H1 (cell line): ENCODE measurements around the gene TLR5. TPM values are rescaled to one million over a fixed set of nuclear protein-coding genes. Genes with fewer than 3 reads are reported as not detected.

ENCODE experiments used
- CTCF ChIA-PET: fragments of 300-600 bp; sonication (Branson Sonifier 250); formaldehyde crosslinking; loops from one replicate; lab custom pipeline; 2021; ENCODE audit not compliant: partially characterized antibody; lab: Charles Lee
- POLR2A ChIA-PET: fragments of 300-600 bp; sonication (Branson Sonifier 250); formaldehyde crosslinking; loops from one replicate; lab custom pipeline; 2021; ENCODE audit warnings: inconsistent platforms; ENCODE audit not compliant: partially characterized antibody; lab: Charles Lee
- DNase-seq, 2 experiments: peaks; one replicate each; pipeline versions ENCODE4 v3.0.0 to v3.0.0-alpha.2; 2010 to 2022; ENCODE audit warnings: low spot score in 2 of 2, low read depth in 1 of 2, mixed read lengths in 1 of 2
- FAIRE-seq: peaks from 2 replicates; lab custom pipeline; 2011; peaks lifted over from hg19 to GRCh38; lab: Jason Lieb, UNC
- H2AFZ ChIP-seq: 2 replicates; pipeline ENCODE4 v1.8.1; 2012; ENCODE audit warnings: low read length, inconsistent platforms
- H2AK5ac ChIP-seq: 2 replicates; pipeline ENCODE4 v1.6.1; 2013; ENCODE audit warnings: low read depth, low read length
- H2BK120ac ChIP-seq: replicated peaks from 2 replicates; pipeline ENCODE3; 2013; ENCODE audit warnings: low read depth, low read length, inconsistent platforms
- H2BK12ac ChIP-seq: 2 replicates; pipeline ENCODE4 v1.6.1; 2013; ENCODE audit warnings: low read depth, low read length
- H2BK15ac ChIP-seq: 2 replicates; pipeline ENCODE4 v1.6.1; 2013; ENCODE audit warnings: low read length
- H2BK20ac ChIP-seq: 2 replicates; pipeline ENCODE4 v1.6.1; 2013; ENCODE audit warnings: low read length
- H2BK5ac ChIP-seq: 2 replicates; pipeline ENCODE4 v1.6.1; 2013; ENCODE audit warnings: low read depth, low read length
- H3K14ac ChIP-seq: 2 replicates; pipeline ENCODE4 v1.6.1; 2013; ENCODE audit warnings: inconsistent platforms; ENCODE audit not compliant: insufficient read length
- H3K18ac ChIP-seq: 2 replicates; pipeline ENCODE4 v1.6.1; 2013; ENCODE audit warnings: low read length; ENCODE audit errors: extremely low read depth
- H3K23ac ChIP-seq: 2 replicates; pipeline ENCODE4 v1.6.1; 2013; ENCODE audit warnings: inconsistent platforms; ENCODE audit not compliant: insufficient read length
- H3K23me2 ChIP-seq: 2 replicates; pipeline ENCODE4 v1.6.1; 2013; ENCODE audit warnings: low read depth, low read length
- H3K27ac ChIP-seq: 2 replicates; pipeline ENCODE4 v1.6.1; 2011; ENCODE audit warnings: low read depth, low read length, inconsistent platforms
- H3K27me3 ChIP-seq, 4 experiments: replicated peaks in 1 of 4; 1 replicate in 1 of 4; 2 replicates in 3 of 4; pipeline versions ENCODE4 v1.6.1 to v1.8.1; 2011 to 2013; ENCODE audit warnings: low read length in 3 of 4, mild to moderate bottlenecking in 3 of 4, inconsistent platforms in 2 of 4, mixed read lengths in 2 of 4, moderate library complexity in 1 of 4; ENCODE audit not compliant: control insufficient read depth in 3 of 4, insufficient read depth in 3 of 4; ENCODE audit errors: extremely low read depth in 1 of 4
- H3K36me3 ChIP-seq, 4 experiments: 2 replicates each; pipeline versions ENCODE4 v1.6.1 to v1.8.1; 2011 to 2013; ENCODE audit warnings: mild to moderate bottlenecking in 4 of 4, low read length in 3 of 4, moderate library complexity in 2 of 4, control low read depth in 1 of 4, inconsistent platforms in 1 of 4; ENCODE audit not compliant: insufficient read depth in 4 of 4, control insufficient read depth in 2 of 4
- H3K4ac ChIP-seq: replicated peaks from 2 replicates; pipeline ENCODE3; 2013; ENCODE audit warnings: low read length, low read depth, mixed read lengths, inconsistent platforms; ENCODE audit not compliant: insufficient read length
- H3K4me1 ChIP-seq, 4 experiments: replicated peaks in 1 of 4; 1 replicate in 1 of 4; 2 replicates in 3 of 4; pipeline versions ENCODE4 v1.6.1 to v1.8.1; 2011 to 2013; ENCODE audit warnings: low read length in 3 of 4, inconsistent platforms in 2 of 4, mixed read lengths in 1 of 4; ENCODE audit not compliant: insufficient read depth in 4 of 4, control insufficient read depth in 3 of 4
- H3K4me2 ChIP-seq, 2 experiments: 2 replicates each; pipeline versions ENCODE4 v1.6.1 to v1.8.1; 2011 to 2013; ENCODE audit warnings: low read depth in 2 of 2, low read length in 2 of 2, control low read depth in 1 of 2, inconsistent platforms in 1 of 2, mild to moderate bottlenecking in 1 of 2; ENCODE audit not compliant: insufficient read depth in 1 of 2
- H3K4me3 ChIP-seq, 4 experiments: fragments of 200-600, 300-600 bp in 1 of 4; sonication (generic), shearing (Covaris generic), sonication (Bioruptor Twin) in 1 of 4; 2 replicates each; pipeline versions ENCODE4 v1.5.1 to v1.8.1; 2011 to 2016; ENCODE audit warnings: low read length in 4 of 4, low read depth in 3 of 4, control low read depth in 2 of 4, inconsistent platforms in 2 of 4, mild to moderate bottlenecking in 2 of 4, mixed read lengths in 1 of 4, moderate library complexity in 1 of 4; ENCODE audit not compliant: insufficient read depth in 2 of 4; ENCODE audit errors: extremely low read depth in 1 of 4
- H3K56ac ChIP-seq: replicated peaks from 2 replicates; pipeline ENCODE3; 2013; ENCODE audit warnings: low read depth, mild to moderate bottlenecking, mixed read lengths, low read length, inconsistent platforms; ENCODE audit not compliant: insufficient read length
- H3K79me1 ChIP-seq: 2 replicates; pipeline ENCODE4 v1.6.1; 2013; ENCODE audit warnings: low read depth, low read length, control low read depth
- H3K79me2 ChIP-seq, 2 experiments: 2 replicates each; pipeline versions ENCODE4 v1.6.1 to v1.8.1; 2012 to 2013; ENCODE audit warnings: low read length in 2 of 2, mild to moderate bottlenecking in 2 of 2, inconsistent platforms in 1 of 2; ENCODE audit not compliant: insufficient read depth in 2 of 2, control insufficient read depth in 1 of 2
- H3K9ac ChIP-seq, 4 experiments: replicated peaks in 1 of 4; 1 replicate in 1 of 4; 2 replicates in 3 of 4; pipeline versions ENCODE4 v1.6.1 to v1.8.1; 2011 to 2013; ENCODE audit warnings: low read depth in 3 of 4, low read length in 3 of 4, control low read depth in 2 of 4, mild to moderate bottlenecking in 2 of 4, moderate library complexity in 2 of 4, inconsistent platforms in 1 of 4; ENCODE audit errors: extremely low read depth in 1 of 4
- H3K9me3 ChIP-seq, 2 experiments: 2 replicates each; pipeline versions ENCODE4 v1.6.1 to v1.8.1; 2012 to 2013; ENCODE audit warnings: mild to moderate bottlenecking in 2 of 2, moderate library complexity in 2 of 2, control low read depth in 1 of 2, inconsistent platforms in 1 of 2, low read depth in 1 of 2, low read length in 1 of 2, mixed read lengths in 1 of 2; ENCODE audit not compliant: insufficient read depth in 2 of 2
- H4K20me1 ChIP-seq, 2 experiments: replicated peaks in 1 of 2; 2 replicates each; pipeline versions ENCODE3 to v1.8.1; 2011 to 2013; ENCODE audit warnings: inconsistent platforms in 2 of 2, low read length in 2 of 2, mild to moderate bottlenecking in 1 of 2; ENCODE audit not compliant: insufficient read depth in 2 of 2, control insufficient read depth in 1 of 2
- H4K5ac ChIP-seq: 2 replicates; pipeline ENCODE4 v1.6.1; 2013; ENCODE audit warnings: low read length, low read depth, mixed read lengths, inconsistent platforms; ENCODE audit not compliant: insufficient read length
- H4K8ac ChIP-seq: 2 replicates; pipeline ENCODE4 v1.8.0; 2013; ENCODE audit warnings: mild to moderate bottlenecking, moderate library complexity, low read length, inconsistent platforms; ENCODE audit not compliant: insufficient read depth; ENCODE audit errors: extremely low read depth
- H4K91ac ChIP-seq: replicated peaks from 2 replicates; pipeline ENCODE3; 2013; ENCODE audit warnings: low read length, mixed read lengths, inconsistent platforms; ENCODE audit not compliant: insufficient read length
- ATF2 ChIP-seq: IDR thresholded peaks from 2 replicates; pipeline ENCODE4 v1.6.1; 2012; ENCODE audit warnings: low read length, inconsistent platforms
- ATF3 ChIP-seq: IDR thresholded peaks from 2 replicates; pipeline ENCODE4 v1.6.1; 2011; ENCODE audit warnings: low read depth, mild to moderate bottlenecking, low read length; ENCODE audit not compliant: insufficient read depth
- BCL11A ChIP-seq, 2 experiments: IDR thresholded peaks; one replicate each; pipeline ENCODE4 v1.6.1; 2011; ENCODE audit warnings: low read depth in 2 of 2, low read length in 2 of 2, mild to moderate bottlenecking in 2 of 2
- BRCA1 ChIP-seq: IDR thresholded peaks from 2 replicates; pipeline ENCODE4 v1.6.1; 2012; ENCODE audit warnings: low read depth, low read length, improper control_type of control experiment
- CBX8 ChIP-seq: fragments of 300-800, 300-1000 bp; sonication (generic); IDR thresholded peaks from 2 replicates; pipeline ENCODE4 v1.7.1; 2016; ENCODE audit warnings: low read depth, low read length, borderline replicate concordance
- CHD2 ChIP-seq: IDR thresholded peaks from 2 replicates; pipeline ENCODE4 v1.6.1; 2012; ENCODE audit warnings: low read length, improper control_type of control experiment
- E2F6 ChIP-seq: IDR thresholded peaks from 2 replicates; pipeline ENCODE4 v1.6.1; 2012; ENCODE audit warnings: inconsistent platforms
- EP300 ChIP-seq, 2 experiments: IDR thresholded peaks; 1 replicate in 1 of 2; 2 replicates in 1 of 2; pipeline ENCODE4 v1.6.1; 2011 to 2012; ENCODE audit warnings: low read depth in 2 of 2, low read length in 2 of 2, mild to moderate bottlenecking in 2 of 2, borderline replicate concordance in 1 of 2, inconsistent platforms in 1 of 2, moderate library complexity in 1 of 2
- JUN ChIP-seq: IDR thresholded peaks from 2 replicates; pipeline ENCODE4 v1.6.1; 2011; ENCODE audit warnings: low read depth, mild to moderate bottlenecking, improper control_type of control experiment, low read length
- WGBS, 2 experiments: shearing (Covaris generic) in 1 of 2; methylation state at CpG; one replicate each; pipeline versions ENCODE4 v1.1.6 to v1.1.7; 2013 to 2015; ENCODE audit warnings: low lambda C conversion rate in 2 of 2, mixed read lengths in 2 of 2, inconsistent platforms in 1 of 2, low coverage in 1 of 2, missing lambda C conversion rate in 1 of 2; ENCODE audit not compliant: insufficient replicate concordance in 2 of 2, insufficient coverage in 1 of 2, insufficient read length in 1 of 2; ENCODE audit errors: extremely low coverage in 1 of 2, missing lambda C conversion rate in 1 of 2; 5-methylcytosine and 5-hydroxymethylcytosine counted together
- polyA plus RNA-seq, 7 experiments: library from polyadenylated mRNA; depleted of rRNA in 3 of 7; stranded (reverse) in 5 of 7; unstranded in 2 of 7; fragments of >200 nt in 5 of 7; fragments of 200-250 nt in 2 of 7; gene quantifications; 1 replicate in 5 of 7; 2 replicates in 1 of 7; 4 replicates in 1 of 7; pipeline versions ENCODE4 v1.2.1 to v1.2.3, GENCODE V29; 2011 to 2013; ENCODE audit warnings: missing spikeins in 2 of 7, mixed read lengths in 2 of 7
- total RNA-seq: library from RNA; stranded (reverse); fragmentation: NEBNext Ultra II Directional; extraction: Animal tissue kit (Norgen Biotek cat#: 25700); gene quantifications from 2 replicates; pipeline ENCODE4 v1.2.1, GENCODE V29; 2021

TLR5 gene
- total and polyA plus RNA-seq, 2 of the 8 experiments (the other 6 are each of a cell fraction or from before 2014, with no cell fraction given): 0.35 to 0.74 TPM

GRCh38 chr1:223106856-223107255, 36.2 kb downstream of the TLR5 start:
- H3K4me2 ChIP-seq: no peak overlapping the region
- no peak overlapping the region for H3K27ac ChIP-seq
- CTCF ChIA-PET: interaction anchor here (0.9 to 2.1 kb wide), 5 partner anchors 15 to 26 kb away, joined by 3 to 4 read pairs (median 3); no protein-coding TSS in a partner anchor
- H4K5ac ChIP-seq: no peak overlapping the region
- H2BK15ac ChIP-seq: no peak overlapping the region
- H3K23ac ChIP-seq: no peak overlapping the region
- no peak overlapping the region for H2BK5ac ChIP-seq
- no peaks in the 10 kb centered on the region for H3K9me3 ChIP-seq
- TF ChIP-seq E2F6: no peak
- TF ChIP-seq JUN: no peak
- no peak for TF ChIP-seq EP300 (IDR thresholded peaks at IDR 0.05; ENCODE audit: borderline replicate concordance in 1 of 2, low read depth in 2 of 2, low read length in 2 of 2)
- no peak for TF ChIP-seq ATF2
- TF ChIP-seq BRCA1: no peak
- TF ChIP-seq CHD2: no peak
- TF ChIP-seq CBX8: no peak
- TF ChIP-seq ATF3: no peak
- TF ChIP-seq BCL11A (IDR thresholded peaks at IDR 0.05; ENCODE audit: low read depth in 2 of 2, low read length in 2 of 2): no peak
- TF ChIP-seq, all 59 proteins: peak for 0
- H3K27me3 ChIP-seq: no peaks in the 10 kb centered on the region
- no peak overlapping the region for H2BK12ac ChIP-seq
- no peak overlapping the region for H2AFZ ChIP-seq
- no peak overlapping the region for H3K14ac ChIP-seq
- H4K20me1 ChIP-seq: no peaks in the 10 kb centered on the region
- H3K56ac ChIP-seq: no peak overlapping the region
- no peak overlapping the region for H3K4me3 ChIP-seq
- H3K4ac ChIP-seq: no peak overlapping the region
- no peak overlapping the region for H2BK20ac ChIP-seq
- DNase-seq: no peak
- FAIRE-seq: no peak
- no peak overlapping the region for H2BK120ac ChIP-seq
- no peaks in the 10 kb centered on the region for H3K36me3 ChIP-seq
- no peaks in the 10 kb centered on the region for H3K4me1 ChIP-seq
- POLR2A ChIA-PET: no interaction called here
- H4K91ac ChIP-seq: no peak overlapping the region
- H4K8ac ChIP-seq: no peak overlapping the region
- no peaks in the 10 kb centered on the region for H3K79me1 ChIP-seq
- H2AK5ac ChIP-seq: no peak overlapping the region
- H3K79me2 ChIP-seq: no peaks in the 10 kb centered on the region
- no peak overlapping the region for H3K9ac ChIP-seq
- 84% methylated on average over 3 of the region's 3 CpGs; no CpG with 5 or more reads in 1 of the 2 experiments for WGBS, 2 experiments
- no peak overlapping the region for H3K18ac ChIP-seq
- H3K23me2 ChIP-seq: 0 out of 2 replicates have a peak, but pooled peaks cover 4% of the 10 kb centered on the region
